NCI-H524 treated with DMSO at 0.1 percent for 48 hours (cell line): Measurements from ENCODE around the gene PHLPP1.
A peak's percentile ranks its signal among the peaks of the same experiment; 100 is the strongest.
"Not testable (repeated sequence)": the region's sequence is repeated elsewhere in the genome, so short reads cannot be mapped to it uniquely, and the experiment has no call there.

Source experiments
- DNase-seq: peaks from one replicate; lab custom pipeline; 2025; lab: John Stamatoyannopoulos, UW

Gene PHLPP1

DNA sequence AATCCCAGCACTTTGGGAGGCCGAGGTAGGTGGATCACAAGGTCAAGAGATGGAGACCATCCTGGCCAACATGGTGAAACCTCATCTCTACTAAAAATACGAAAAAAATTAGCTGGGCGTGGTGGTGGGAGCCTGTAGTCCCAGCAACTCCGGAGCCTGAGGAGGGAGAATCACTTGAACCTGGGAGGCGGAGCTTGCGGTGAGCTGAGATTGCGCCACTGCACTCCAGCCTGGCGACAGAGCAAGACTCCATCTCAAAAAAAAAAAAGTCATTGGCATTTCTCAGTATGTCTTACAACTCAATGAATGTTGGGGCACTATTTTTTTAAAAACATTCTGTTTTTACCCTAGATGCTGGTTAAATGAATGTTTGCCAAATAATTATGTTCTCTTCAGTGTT lies 94.1 kb downstream of the PHLPP1 start:
- not testable (repeated sequence) for DNase-seq

GRCh38 chr18:62809900-62810299 lies 94.6 kb downstream of the PHLPP1 start:
- no peak for DNase-seq

GRCh38 chr18:62810682-62811081 lies 95.3 kb downstream of the PHLPP1 start:
- no peak for DNase-seq

GRCh38 chr18:62811674-62812073 lies 96.3 kb downstream of the PHLPP1 start:
- DNase-seq = no peak

DNA sequence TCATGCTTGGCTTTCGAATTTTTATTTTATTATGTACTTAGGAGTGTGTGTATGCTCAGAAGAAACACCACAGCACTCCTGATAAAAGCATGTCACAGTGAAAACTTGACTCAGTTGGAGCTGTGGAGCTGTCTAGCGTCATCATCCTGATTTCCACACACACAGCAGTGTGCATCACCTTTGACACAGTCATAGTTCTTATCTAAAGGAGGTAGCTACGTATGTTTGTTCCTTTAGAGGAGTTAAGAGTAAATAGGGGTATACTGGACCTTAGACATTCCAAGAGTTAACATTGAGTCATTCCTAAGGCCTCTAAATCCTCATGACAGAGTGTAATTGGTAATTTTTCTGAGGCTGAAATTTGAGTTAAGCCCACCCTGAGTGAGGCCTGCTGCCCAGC lies 96.9 kb downstream of the PHLPP1 start:
- DNase-seq = no peak

- DNase-seq = no peak
Observed at GRCh38 chr18:62812876-62813275, 97.5 kb downstream of the PHLPP1 start.

DNA sequence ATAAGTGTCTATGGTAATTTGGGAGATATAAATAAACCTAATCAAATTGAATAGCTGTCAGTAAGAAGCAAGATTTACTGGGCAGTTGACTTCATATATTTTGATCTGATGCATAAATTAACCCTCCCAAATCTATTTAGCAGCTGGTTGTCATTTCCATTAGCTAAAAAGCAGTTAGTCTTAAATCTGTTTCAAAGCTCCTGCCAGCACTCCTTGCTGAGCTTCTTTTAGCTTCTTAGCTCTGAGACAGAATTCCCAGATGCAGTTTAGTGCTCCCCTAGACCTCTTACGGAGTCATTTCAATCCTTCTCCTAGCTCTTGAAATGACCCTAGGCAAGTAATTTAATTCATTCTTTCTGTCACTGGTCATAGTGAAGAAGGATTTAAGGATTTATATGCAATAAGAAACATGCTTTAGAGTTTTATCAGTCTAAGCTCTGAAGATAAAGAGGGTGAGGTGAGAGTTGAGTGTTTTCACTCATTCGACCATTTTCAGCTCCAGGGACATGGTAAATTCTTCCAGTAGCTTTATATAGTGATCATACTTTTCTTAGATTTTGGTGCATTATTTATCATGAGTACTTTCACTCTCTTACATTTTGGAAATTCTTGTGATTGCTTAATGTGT lies 98.9 kb downstream of the PHLPP1 start:
- peak; percentile 13 for DNase-seq

- no peak for DNase-seq
Observed at GRCh38 chr18:62825382-62825781, 110.0 kb downstream of the PHLPP1 start.

- DNase-seq = no peak
Observed at GRCh38 chr18:62827397-62827796, 112.1 kb downstream of the PHLPP1 start.

DNA sequence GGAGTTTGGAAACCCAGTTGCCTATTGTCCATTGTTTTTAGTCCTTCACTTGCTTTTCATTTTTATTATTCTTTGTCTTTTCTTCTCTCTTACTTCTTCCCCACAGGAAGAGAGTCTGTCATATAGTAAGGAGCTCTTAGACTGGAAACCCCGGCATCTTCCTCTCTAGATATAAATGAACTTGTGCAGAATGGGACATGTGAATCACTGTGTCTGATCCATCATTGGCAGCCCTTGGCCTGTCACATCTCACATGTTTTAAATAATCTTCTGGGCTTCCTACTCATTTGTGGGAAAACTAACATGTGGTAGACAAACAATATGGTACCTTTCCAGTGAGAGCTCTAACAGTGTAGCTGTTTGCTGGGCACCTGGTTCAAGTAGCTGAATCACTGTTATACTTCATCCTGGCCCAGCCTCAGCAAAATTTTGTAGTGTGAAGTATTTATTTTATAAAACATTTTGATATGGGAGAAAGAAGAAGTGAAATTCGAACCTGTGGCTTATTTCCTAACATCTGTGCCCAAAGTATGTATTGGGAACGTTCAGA lies 112.8 kb downstream of the PHLPP1 start:
- no peak for DNase-seq

- no peak for DNase-seq
Observed at GRCh38 chr18:62828852-62829251, 113.5 kb downstream of the PHLPP1 start.

DNA sequence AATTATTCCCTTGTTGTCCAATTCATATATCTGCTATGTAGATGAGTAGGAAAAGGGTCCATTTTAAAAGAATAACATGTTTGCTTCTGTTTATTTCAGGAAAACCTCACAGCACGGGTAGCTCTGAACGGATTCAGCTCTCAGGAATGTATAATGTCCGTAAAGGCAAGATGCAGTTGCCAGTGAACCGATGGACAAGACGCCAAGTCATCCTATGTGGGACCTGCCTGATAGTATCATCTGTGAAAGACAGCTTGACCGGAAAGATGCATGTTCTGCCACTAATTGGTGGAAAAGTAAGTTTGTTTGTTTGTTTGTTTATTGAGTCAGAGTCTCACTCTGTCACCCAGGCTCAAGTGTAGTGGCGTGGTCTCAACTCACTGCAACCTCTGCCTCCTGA lies 114.6 kb downstream of the PHLPP1 start:
- DNase-seq = no peak

DNA sequence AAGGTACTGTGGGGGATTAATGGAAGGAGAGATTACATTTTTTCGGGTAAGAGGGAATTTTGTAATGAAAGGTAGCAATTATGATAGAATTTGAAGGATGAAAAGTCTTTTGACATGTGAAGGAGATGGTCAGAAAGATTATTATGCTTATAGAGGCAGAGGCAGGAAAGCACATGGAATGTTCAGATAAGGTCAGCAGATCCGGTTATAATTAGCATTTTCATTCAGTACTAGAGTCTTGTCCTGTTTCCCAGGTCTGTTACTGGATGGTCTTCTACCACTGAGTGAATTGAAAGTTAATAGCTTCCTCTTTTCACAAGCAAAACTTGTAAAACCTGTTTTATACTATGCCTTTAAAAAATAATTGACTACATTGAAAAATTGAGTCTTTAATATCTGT lies 116.9 kb downstream of the PHLPP1 start:
- DNase-seq = no peak

GRCh38 chr18:62833494-62833893 lies 118.2 kb downstream of the PHLPP1 start:
- no peak for DNase-seq

DNA sequence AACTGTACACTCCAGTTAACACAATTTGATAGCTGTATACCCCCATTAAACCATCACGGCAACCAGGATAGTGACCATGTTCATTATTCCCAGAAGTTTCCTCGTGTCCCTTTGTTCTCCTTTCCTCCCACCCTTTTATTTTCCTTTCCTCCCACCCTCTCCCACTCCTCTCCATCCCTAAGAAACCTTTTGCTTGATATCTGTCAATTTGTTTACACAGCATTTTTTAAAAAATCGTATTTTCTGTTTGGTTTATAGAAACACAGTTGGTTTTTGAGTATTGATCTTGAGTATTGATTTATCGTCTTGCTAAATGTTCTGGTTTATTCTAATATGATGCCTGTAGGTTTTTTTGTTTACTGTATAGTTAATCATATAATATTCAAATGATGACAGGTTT lies 119.4 kb downstream of the PHLPP1 start:
- DNase-seq = no peak

DNA sequence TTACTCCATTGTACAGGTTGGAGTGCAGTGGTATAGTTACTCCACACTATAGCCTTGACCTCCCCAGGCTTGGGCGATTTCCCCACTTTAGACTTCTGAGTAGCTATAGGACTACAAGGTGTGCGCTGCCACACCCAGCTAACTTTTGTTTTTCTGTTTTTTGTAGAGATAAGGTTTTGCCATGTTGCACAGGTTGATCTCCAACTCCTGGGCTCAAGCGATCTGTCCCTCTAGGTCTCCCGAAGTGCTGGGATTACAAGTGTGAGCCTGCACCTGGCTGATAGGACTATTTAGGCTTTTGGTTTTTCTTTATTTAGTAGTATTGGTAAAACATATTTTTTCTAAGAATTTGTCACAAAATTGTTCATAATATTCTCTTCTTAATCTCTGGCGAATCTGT lies 121.7 kb downstream of the PHLPP1 start:
- no peak for DNase-seq

DNA sequence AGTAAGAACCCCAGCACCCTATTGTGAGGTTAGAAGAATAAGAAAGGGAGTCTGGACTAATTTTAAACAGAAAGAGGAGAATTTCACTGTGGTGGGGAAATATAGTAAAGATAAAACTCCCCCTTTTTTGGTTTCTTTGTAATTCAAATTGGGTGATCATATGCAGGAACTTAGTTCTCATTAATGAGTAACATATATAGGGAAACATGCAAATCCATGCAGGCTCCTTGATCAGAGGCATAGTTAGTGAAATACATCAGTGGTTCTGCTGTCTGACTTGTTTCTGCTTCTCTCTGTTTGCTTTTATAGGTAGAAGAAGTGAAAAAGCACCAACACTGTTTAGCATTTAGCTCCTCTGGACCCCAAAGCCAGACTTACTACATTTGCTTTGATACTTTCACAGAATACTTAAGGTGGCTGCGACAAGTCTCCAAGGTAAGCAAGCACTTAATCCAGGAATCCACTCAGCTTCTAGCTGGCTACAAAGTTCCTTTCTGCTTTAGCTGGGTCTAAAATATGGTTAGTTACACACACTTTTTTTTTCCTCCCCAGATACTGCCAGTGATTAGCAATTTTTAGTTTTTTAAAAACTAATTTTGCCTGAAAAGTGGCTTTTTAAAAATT lies 123.2 kb downstream of the PHLPP1 start:
- no peak for DNase-seq

DNA sequence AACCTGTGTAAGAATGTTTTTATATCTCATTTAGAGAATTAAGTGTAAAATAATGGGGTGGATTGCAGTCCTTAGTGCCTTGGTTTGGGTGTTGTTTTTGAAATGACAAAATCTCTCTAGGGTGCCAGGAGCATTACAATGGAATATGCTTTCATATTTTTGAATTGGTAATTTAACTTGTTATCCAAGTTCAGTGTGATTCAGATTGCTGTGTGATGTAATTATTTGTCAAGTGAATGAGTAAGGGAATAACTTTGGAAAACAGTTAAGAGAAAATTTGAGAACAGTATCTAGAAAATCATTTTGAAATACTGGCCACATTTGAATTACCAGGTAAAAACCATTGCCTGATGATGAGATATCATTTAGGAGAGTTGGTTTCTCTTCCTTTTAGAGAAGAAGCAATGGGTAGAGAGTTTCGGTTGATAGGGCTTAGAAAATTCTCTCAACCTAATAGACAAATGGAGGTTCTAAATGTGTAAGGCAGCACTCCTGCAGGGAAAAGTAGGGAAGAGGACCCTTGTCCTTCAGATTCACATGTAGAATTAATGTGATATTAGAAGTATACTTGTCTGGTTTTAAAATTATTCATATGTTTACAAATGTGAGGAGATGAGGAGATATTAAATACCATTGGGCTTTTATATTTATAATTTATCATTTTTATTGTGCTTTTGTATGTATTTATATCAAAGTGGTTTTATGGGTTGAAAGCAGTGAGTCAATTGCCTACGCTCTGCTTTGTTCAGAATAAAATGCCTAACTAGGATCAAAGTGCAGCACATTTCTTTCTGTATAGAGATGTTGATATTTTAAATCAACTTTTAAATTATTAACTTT lies 124.8 kb downstream of the PHLPP1 start:
- DNase-seq = no peak

DNA sequence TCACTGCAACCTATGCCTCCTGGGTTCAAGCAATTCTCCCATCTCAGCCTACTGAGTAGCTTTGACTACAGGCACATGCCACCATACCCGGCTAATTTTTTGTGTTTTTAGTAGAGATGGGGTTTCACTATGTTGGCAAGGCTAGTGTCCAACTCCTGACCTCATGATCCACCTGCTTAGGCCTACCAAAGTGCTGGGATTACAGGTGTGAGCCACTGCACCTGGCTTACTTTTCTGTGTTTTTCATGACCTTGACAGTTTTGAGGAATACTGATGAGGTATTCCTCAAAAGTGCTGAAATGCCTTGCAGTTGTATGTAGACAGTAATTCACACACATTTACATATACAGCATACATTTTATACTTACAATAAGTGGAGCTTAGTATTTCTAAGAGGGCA lies 126.1 kb downstream of the PHLPP1 start:
- DNase-seq = no peak

- DNase-seq = no peak
Observed at GRCh38 chr18:62842898-62843297, 127.6 kb downstream of the PHLPP1 start.

GRCh38 chr18:62844850-62845643 lies 129.7 kb downstream of the PHLPP1 start:
- DNase-seq = no peak

- no peak for DNase-seq
Observed at GRCh38 chr18:62846313-62846712, 131.0 kb downstream of the PHLPP1 start.
